ENCODE measurements around the gene LCN6. TPM values are rescaled to one million over a fixed set of nuclear protein-coding genes. Genes with fewer than 3 reads are reported as not detected.
A peak's percentile ranks its signal among the peaks of the same experiment; 100 is the strongest.

The LCN6 gene
- total RNA-seq, 4 donors from 2014 or later, result 0.82 to 6.7 (median 2.5) TPM; not detected in 1

DNA sequence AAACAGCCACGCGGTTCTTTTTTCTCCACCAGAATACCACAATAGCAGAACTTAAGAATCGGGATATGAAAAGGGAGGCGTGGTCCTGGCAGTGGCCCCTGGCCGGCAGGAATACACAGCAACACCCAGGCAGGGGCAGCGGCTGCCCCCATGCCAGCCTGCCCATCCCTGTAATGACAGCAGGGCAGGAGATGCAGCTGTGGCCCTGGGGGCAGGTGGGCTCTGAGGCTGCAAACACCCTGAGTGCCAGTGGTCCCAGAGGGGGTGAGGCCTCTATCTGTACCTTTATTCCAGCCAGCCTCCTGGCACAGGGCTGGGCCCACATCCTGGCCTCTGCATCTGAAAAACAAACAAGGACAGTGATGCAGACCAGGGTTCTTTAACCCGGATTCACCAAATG lies 23.6 kb downstream of the LCN6 start:
- peaks cover 65 to 94% (median 79%) of the 10 kb centered on the region in 3 donors for H3K4me1 ChIP-seq
- TF ChIP-seq, protein P1, sequence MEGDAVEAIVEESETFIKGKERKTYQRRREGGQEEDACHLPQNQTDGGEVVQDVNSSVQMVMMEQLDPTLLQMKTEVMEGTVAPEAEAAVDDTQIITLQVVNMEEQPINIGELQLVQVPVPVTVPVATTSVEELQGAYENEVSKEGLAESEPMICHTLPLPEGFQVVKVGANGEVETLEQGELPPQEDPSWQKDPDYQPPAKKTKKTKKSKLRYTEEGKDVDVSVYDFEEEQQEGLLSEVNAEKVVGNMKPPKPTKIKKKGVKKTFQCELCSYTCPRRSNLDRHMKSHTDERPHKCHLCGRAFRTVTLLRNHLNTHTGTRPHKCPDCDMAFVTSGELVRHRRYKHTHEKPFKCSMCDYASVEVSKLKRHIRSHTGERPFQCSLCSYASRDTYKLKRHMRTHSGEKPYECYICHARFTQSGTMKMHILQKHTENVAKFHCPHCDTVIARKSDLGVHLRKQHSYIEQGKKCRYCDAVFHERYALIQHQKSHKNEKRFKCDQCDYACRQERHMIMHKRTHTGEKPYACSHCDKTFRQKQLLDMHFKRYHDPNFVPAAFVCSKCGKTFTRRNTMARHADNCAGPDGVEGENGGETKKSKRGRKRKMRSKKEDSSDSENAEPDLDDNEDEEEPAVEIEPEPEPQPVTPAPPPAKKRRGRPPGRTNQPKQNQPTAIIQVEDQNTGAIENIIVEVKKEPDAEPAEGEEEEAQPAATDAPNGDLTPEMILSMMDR (IDR thresholded peaks at IDR 0.05), result no peak
- TF ChIP-seq POLR2A (IDR thresholded peaks at IDR 0.05), result no peak
- peaks cover 23 to 56% (median 41%) of the 10 kb centered on the region in 3 donors for H3K36me3 ChIP-seq
- DNase-seq, result no peak
- H3K27ac ChIP-seq, result no peak overlapping the region
- intact Hi-C loops (cut with DNase I), result no loop called here
- no peaks in the 10 kb centered on the region for H3K9me3 ChIP-seq
- H3K4me3 ChIP-seq, result no peak overlapping the region
- no peaks in the 10 kb centered on the region for H3K27me3 ChIP-seq
- WGBS, 2 donors, result 54 to 80% methylated on average over 7 of the region's 7 CpGs

DNA sequence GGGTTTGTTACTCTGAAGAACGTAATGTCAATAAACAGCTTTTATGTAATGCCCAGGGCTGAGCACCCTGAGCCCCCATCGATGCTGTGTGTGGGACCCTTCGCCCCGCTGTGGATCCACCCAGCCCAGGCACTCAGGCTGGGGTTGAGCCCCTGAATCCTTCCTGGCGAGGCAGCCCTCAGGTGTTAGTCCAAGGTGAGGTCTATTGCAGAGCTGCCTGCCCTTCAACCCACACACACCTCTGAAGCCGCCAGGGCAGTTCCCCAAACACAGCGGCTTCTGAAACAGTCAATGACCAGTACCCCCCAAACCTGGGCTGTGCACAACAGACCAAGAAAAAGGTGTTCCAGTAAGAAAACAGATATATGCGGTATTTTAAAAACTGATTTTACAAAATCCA lies 24.3 kb downstream of the LCN6 start:
- no peaks in the 10 kb centered on the region for H3K9me3 ChIP-seq
- H3K27me3 ChIP-seq, result peaks cover 0 to 4% (median 0%) of the 10 kb centered on the region in 4 donors
- H3K27ac ChIP-seq, result no peak overlapping the region
- no peak for TF ChIP-seq POLR2A (IDR thresholded peaks at IDR 0.05)
- TF ChIP-seq, protein P1 (IDR thresholded peaks at IDR 0.05), result no peak
- H3K4me1 ChIP-seq, result peaks cover 68 to 95% (median 81%) of the 10 kb centered on the region in 3 donors
- H3K4me3 ChIP-seq, result no peak overlapping the region
- peaks cover 23 to 56% (median 41%) of the 10 kb centered on the region in 3 donors for H3K36me3 ChIP-seq
- no peak for DNase-seq
- intact Hi-C loops (cut with DNase I), result no loop called here
- 83 to 92% methylated on average over 4 to 7 of the region's 8 CpGs for WGBS, 2 donors

DNA sequence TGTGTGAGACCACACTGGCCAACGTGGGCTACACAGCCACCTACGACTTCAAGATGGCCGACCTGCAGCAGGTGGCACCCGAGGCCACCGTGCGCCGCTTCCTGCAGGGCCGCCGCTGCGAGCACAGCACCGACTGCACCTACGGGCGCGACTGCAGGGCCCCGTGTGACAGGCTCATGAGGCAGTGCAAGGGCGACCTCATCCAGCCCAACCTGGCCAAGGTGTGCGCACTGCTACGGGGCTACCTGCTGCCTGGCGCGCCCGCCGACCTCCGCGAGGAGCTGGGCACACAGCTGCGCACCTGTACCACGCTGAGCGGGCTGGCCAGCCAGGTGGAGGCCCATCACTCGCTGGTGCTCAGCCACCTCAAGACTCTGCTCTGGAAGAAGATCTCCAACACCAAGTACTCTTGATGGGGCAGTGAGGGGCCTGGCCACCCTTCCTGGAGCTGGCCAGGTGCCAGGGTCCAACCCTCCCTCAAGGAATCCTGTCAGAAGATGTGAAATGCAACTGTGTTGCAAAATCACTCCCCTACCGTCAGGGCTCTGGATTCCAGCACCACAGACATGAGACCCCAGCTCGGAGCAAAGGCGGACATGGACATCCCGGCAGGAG lies 24.9 kb downstream of the LCN6 start:
- intact Hi-C loops (cut with DNase I), result no loop called here
- Histone ChIP-seq H3K27me3 (peaks cover 0 to 4% (median 0%) of the 10 kb centered on the region in 4 donors), H3K36me3 (peaks cover 23 to 56% (median 41%) of the 10 kb centered on the region in 3 donors), H3K9me3 (no peaks in the 10 kb centered on the region), H3K27ac (no peak overlapping the region), H3K4me3 (no peak overlapping the region), H3K4me1 (peaks cover 67 to 95% (median 76%) of the 10 kb centered on the region in 3 donors)
- TF ChIP-seq, protein P1 (IDR thresholded peaks at IDR 0.05), result no peak
- no peak for TF ChIP-seq POLR2A (IDR thresholded peaks at IDR 0.05)
- DNase-seq, result no peak
- WGBS, 2 donors, result 57 to 89% methylated on average over 2 to 10 of the region's 32 CpGs

DNA sequence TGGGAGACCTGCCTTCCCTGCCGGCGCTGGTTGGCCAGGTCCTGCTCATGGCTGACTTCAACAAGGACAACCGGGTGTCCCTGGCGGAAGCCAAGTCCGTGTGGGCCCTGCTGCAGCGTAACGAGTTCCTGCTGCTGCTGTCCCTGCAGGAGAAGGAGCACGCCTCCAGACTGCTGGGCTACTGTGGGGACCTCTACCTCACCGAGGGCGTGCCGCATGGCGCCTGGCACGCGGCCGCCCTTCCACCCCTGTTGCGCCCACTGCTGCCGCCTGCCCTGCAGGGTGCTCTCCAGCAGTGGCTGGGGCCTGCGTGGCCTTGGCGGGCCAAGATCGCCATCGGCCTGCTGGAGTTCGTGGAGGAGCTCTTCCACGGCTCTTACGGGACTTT lies 25.4 kb downstream of the LCN6 start:
- intact Hi-C loops (cut with DNase I), result no loop called here
- H3K4me1 ChIP-seq, result peaks cover 67 to 93% (median 76%) of the 10 kb centered on the region in 3 donors
- no peak overlapping the region for H3K27ac ChIP-seq
- no peak for DNase-seq
- no peaks in the 10 kb centered on the region for H3K9me3 ChIP-seq
- TF ChIP-seq, protein P1 (IDR thresholded peaks at IDR 0.05), result no peak
- TF ChIP-seq POLR2A (IDR thresholded peaks at IDR 0.05), result no peak
- no peak overlapping the region for H3K4me3 ChIP-seq
- peaks cover 0 to 4% (median 0%) of the 10 kb centered on the region in 4 donors for H3K27me3 ChIP-seq
- peaks cover 23 to 56% (median 41%) of the 10 kb centered on the region in 3 donors for H3K36me3 ChIP-seq
- 79 to 84% methylated on average over 5 to 9 of the region's 24 CpGs for WGBS, 2 donors

DNA sequence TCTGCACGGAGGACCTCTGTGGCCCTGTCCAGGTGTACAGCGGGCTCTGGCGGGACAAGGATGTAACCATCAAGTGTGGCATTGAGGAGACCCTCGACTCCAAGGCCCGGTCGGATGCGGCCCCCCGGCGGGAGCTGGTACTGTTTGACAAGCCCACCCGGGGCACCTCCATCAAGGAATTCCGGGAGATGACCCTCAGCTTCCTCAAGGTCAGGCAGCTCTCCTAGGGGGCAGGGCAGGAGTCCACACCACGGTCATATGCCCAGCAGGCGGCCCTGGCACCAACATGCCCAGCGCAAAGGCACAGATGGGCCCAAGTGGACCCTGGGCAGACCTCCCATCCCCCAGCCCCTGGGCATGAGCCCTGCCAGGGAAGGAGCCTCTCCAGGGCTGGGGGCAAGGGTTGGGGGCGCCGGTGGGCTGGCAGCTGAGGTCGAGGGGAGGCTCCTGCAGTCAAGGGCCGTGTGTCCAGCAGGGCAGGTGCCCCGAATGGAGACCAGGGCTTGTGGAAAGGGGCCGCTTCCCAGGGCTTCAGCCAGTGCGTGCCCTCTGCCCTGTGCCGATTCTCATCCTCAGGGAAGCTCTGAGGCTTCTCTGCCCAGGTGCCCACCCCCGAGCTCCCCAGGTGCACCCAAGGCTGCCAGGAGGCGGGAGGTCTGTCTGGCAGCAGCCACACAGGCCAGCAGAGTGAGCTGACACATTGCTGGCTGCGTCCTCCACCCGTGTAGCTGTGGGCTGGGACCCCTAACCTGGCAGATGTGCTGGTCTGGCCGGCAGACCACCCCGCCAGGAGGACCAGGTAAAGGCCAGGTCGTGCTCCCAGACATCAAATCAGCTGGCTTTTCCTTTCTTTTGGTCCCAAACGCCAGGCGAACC lies 26.0 kb downstream of the LCN6 start:
- Histone ChIP-seq H3K36me3 (peaks cover 23 to 56% (median 41%) of the 10 kb centered on the region in 3 donors), H3K9me3 (no peaks in the 10 kb centered on the region), H3K4me1 (peaks cover 67 to 90% (median 76%) of the 10 kb centered on the region in 3 donors), H3K27ac (peak overlapping the region in 3 of 4 donors; percentile 63 to 72 (median 69)), H3K4me3 (no peak overlapping the region), H3K27me3 (peaks cover 0 to 9% (median 0%) of the 10 kb centered on the region in 4 donors)
- 67% methylated on average over 1 of the region's 31 CpGs; no CpG with 5 or more reads in 1 of the 2 donors for WGBS, 2 donors
- DNase-seq, result no peak
- intact Hi-C loops (cut with DNase I), result no loop called here
- TF ChIP-seq POLR2A (IDR thresholded peaks at IDR 0.05), result no peak
- TF ChIP-seq, protein P1 (IDR thresholded peaks at IDR 0.05), result no peak
